Measurements from ENCODE around the gene SIRPA.
A peak's percentile ranks its signal among the peaks of the same experiment; 100 is the strongest.

SIRPA gene

GRCh38 chr20:1897541-1897940 is 2.3 kb downstream of the SIRPA start:
- H3K4me3 ChIP-seq (ENCODE audit: low read depth, low read length) = no peak overlapping the region
- TF ChIP-seq CTCF (IDR thresholded peaks at IDR 0.05; ENCODE audit: insufficient read depth, low read depth, low read length, missing control alignments) = no peak
- DNase-seq (ENCODE audit: low read depth) = peak; percentile 34

- DNase-seq (ENCODE audit: low read depth) = peak; percentile 78
- TF ChIP-seq CTCF (IDR thresholded peaks at IDR 0.05; ENCODE audit: insufficient read depth, low read depth, low read length, missing control alignments) = no peak
- no peak overlapping the region for H3K4me3 ChIP-seq (ENCODE audit: low read depth, low read length)
These were observed 2.8 kb downstream of the SIRPA start for GRCh38 chr20:1897965-1898464.

GRCh38 chr20:1898482-1899240 is 3.5 kb downstream of the SIRPA start:
- H3K4me3 ChIP-seq (ENCODE audit: low read depth, low read length) = no peak overlapping the region
- no peak for TF ChIP-seq CTCF (IDR thresholded peaks at IDR 0.05; ENCODE audit: insufficient read depth, low read depth, low read length, missing control alignments)
- no peak for DNase-seq (ENCODE audit: low read depth)

- TF ChIP-seq CTCF (IDR thresholded peaks at IDR 0.05; ENCODE audit: insufficient read depth, low read depth, low read length, missing control alignments) = no peak
- H3K4me3 ChIP-seq (ENCODE audit: low read depth, low read length) = no peak overlapping the region
These were observed 4.0 kb downstream of the SIRPA start for GRCh38 chr20:1899241-1899525.

GRCh38 chr20:1900321-1900801 is 5.2 kb downstream of the SIRPA start:
- peak; percentile 32 for TF ChIP-seq CTCF (IDR thresholded peaks at IDR 0.05; ENCODE audit: insufficient read depth, low read depth, low read length, missing control alignments)
- no peak overlapping the region for H3K4me3 ChIP-seq (ENCODE audit: low read depth, low read length)
- peak; percentile 50 for DNase-seq (ENCODE audit: low read depth)

More at GRCh38 chr20:1899241-1899525, 4.0 kb downstream of the SIRPA start:
- DNase-seq (ENCODE audit: low read depth) = no peak

- H3K4me3 ChIP-seq (ENCODE audit: low read depth, low read length) = no peak overlapping the region
- DNase-seq (ENCODE audit: low read depth) = no peak
- no peak for TF ChIP-seq CTCF (IDR thresholded peaks at IDR 0.05; ENCODE audit: insufficient read depth, low read depth, low read length, missing control alignments)
These were observed 6.5 kb downstream of the SIRPA start for GRCh38 chr20:1901704-1902103.

GRCh38 chr20:1902188-1902587 is 7.0 kb downstream of the SIRPA start:
- DNase-seq (ENCODE audit: low read depth) = no peak
- H3K4me3 ChIP-seq (ENCODE audit: low read depth, low read length) = no peak overlapping the region
- TF ChIP-seq CTCF (IDR thresholded peaks at IDR 0.05; ENCODE audit: insufficient read depth, low read depth, low read length, missing control alignments) = no peak
